Cardiac fibroblast (primary cell): Measurements from ENCODE around the gene MT1F.
"Not testable (repeated sequence)": the region's sequence is repeated elsewhere in the genome, so short reads cannot be mapped to it uniquely, and the experiment has no call there.

Experiments used
- DNase-seq, 2 donors: peaks; one replicate each; pipeline versions ENCODE4 v3.0.0 to v3.0.0-alpha.2; 2010; ENCODE audit warnings: low read depth in 2 of 2
- H3K4me3 ChIP-seq, 2 donors: replicated peaks in 1 of 2; 1 replicate in 1 of 2; 2 replicates in 1 of 2; pipeline ENCODE4 v1.5.1; 2011; ENCODE audit warnings: low read depth in 2 of 2, low read length in 2 of 2, mild to moderate bottlenecking in 2 of 2, moderate library complexity in 1 of 2
- TF ChIP-seq, protein P1 (sequence below): IDR thresholded peaks from one replicate; pipeline ENCODE4 v1.5.1; 2011; ENCODE audit warnings: low read depth, mild to moderate bottlenecking, low read length, inconsistent platforms

MT1F gene

DNA sequence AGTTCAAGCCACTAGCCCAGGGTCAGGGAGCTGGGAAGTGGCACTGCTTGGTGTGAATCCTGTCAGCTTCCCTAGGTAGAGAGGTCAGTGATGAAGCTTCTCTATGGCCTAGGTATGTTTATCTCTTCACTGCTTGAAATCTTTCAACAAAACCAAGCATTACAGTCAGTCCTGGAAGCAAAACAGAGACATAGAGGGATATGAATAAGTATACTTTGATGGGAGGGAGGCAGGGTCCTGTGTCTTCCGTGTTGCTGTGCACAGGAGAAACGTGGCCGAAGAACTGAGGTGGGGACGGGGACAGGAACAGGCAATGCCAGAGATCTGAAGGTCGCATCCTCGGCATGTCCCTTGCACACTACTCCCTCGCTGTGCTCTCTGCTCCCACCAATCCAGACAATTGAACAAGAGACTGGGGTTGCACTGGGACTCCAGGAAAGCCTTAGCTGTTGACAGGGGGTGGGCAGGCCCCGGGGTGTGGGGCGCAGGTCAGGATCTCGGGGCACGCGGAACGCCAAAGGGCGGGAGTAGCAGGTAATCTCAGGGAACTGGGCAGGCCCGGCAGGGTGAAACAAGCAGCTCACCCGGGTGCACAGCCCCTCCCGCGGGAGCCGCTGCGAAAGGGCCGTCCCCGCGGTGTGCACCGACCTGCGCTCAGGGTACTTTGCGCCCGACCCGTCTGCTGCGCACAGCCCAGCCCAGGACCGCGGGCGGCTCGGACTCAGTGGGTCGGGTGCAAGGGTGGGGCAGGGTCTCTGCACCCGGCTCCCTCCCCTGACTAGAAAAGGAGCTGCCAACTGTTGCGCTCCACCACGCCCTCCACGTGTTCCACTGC, 11.5 kb downstream of the MT1F start, which contains the start of gene MT1H:
TSS of gene MT1H (plus strand) at position 810 of the 835 bp plus-strand sequence. CDS start 71 bp downstream, outside the sequence.
- H3K4me3 ChIP-seq, result no peak within 1 kb of the TSS
- no peak for DNase-seq
- TF ChIP-seq, protein P1, sequence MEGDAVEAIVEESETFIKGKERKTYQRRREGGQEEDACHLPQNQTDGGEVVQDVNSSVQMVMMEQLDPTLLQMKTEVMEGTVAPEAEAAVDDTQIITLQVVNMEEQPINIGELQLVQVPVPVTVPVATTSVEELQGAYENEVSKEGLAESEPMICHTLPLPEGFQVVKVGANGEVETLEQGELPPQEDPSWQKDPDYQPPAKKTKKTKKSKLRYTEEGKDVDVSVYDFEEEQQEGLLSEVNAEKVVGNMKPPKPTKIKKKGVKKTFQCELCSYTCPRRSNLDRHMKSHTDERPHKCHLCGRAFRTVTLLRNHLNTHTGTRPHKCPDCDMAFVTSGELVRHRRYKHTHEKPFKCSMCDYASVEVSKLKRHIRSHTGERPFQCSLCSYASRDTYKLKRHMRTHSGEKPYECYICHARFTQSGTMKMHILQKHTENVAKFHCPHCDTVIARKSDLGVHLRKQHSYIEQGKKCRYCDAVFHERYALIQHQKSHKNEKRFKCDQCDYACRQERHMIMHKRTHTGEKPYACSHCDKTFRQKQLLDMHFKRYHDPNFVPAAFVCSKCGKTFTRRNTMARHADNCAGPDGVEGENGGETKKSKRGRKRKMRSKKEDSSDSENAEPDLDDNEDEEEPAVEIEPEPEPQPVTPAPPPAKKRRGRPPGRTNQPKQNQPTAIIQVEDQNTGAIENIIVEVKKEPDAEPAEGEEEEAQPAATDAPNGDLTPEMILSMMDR, result no peak

DNA sequence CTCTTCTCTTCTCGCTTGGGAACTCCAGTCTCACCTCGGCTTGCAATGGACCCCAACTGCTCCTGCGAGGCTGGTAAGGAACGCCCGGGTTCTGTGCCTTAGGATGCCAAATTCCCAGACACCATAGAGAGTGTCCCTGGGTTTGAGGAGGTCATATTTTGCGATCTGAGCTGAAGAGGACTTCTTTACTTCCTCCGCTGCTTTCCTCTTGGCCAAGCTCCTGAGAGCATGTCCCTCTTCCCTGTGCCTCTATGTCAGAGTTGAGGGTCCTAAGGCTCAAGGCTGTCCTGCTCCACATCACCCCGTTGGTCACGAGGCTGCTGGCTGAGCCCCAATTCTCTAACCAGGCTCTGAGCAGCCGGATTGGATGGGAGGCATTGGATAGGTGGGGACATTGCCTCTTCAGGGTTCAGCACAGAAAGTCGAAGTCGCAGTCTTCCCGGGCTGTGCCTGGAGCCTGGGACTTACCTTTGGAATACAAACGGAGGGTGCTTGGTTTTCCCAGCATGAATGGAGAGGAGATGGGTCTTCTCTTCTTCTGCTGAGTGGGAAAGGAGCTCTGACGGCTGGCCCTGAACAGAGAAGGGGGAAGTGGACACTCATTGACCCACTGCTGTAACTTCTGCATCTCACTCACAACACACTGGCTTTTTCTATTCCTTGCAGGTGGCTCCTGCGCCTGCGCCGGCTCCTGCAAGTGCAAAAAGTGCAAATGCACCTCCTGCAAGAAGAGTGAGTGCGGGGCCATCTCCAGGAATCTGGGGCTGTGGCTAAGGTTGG, 12.3 kb downstream of the MT1F start:
- no peak overlapping the region for H3K4me3 ChIP-seq
- no peak for DNase-seq

DNA sequence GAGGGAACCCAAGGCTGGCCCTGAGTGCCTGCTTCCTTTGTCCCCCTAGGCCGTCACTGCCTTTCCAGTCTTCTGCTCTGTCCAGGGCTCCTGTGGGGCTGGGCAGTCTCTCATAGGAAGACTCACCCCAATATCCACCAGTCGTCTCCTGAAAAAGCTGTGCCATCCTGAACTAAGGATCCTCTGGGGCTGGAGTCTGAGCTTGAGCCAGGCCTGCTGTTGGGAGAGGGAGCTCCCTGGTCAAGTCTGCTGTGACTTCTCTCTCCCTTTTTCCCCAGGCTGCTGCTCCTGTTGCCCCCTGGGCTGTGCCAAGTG, 12.8 kb downstream of the MT1F start:
- no peak for DNase-seq
- H3K4me3 ChIP-seq, result no peak overlapping the region
- TF ChIP-seq, protein P1, result no peak

More for the DNA sequence above, 12.3 kb downstream of the MT1F start:
- TF ChIP-seq, protein P1, result no peak

DNA sequence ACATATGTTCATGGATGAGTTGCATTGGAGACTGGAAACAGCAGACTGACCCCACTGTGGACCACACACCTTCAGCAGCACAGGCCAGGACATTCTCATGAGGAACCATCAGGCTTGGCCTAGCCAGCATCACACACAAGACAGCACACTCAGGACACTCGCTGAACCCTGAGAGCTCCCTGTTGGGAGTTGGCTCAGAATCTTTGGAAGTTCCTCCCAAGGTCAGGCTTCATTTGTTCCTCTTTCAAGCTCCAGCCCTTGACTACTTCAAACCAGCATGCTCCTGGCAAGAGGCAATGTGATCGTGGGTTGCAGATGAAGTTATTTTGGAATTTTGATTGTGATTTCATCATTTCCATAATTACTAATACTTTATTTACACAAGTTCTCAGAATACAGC, 13.9 kb downstream of the MT1F start:
- DNase-seq, result peak in 1 of 2 donors; percentile 18
- H3K4me3 ChIP-seq, result not testable (repeated sequence)

DNA sequence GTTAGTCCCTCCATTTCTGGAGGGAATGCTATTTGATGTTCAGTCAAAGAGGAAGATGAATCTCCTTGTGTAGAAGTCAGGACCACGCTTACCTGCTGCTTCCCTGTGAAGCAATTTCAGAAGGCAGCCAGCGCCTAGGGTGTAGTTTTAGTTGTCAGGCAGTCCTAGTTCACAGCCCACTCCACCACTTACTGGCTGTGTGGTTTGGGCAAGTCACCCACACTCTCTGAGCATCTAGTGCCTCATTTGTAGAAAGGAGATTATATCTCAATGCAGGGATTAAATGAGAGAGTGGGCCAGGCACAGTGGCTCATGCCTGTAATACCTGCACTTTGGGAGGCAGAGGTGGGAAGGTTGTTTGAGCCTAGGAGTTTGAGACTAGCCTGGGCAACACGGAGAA, 14.4 kb downstream of the MT1F start:
- not testable (repeated sequence) for H3K4me3 ChIP-seq, DNase-seq

DNA sequence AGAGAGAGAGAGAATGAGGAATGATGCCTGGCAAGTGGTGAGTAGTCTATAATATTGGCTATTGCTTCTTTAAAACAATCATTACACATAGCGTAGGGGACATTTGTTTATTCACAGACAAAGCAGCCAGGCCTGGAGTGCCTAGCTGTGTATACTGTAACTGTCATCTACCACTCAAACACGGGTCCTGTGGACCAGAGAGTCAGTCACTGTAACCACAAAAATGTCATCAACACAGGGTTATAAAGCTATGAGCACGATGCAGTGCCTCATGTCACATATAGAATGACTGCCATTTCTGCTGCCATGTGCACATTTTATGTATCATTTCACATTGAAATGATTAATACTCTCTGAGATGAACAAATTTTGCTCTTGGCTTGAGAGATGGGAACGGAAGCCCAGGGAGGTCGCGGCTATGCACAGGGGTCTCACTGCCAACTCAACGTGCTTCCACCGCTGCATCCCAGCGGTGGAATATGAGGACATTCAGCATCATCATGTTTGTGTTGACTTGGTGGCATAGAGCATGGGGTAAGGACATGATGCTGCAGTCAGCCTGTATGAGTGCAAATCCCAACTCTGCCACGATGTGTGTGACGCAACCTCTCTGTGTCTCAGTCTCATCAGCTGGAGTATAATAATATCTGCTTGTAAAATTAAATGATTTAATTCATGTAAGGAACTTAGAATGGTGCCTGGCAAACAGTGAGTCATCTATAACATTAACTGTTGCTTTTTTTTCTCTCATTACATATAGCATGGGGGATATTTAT, 15.2 kb downstream of the MT1F start:
- H3K4me3 ChIP-seq, result no peak overlapping the region
- TF ChIP-seq, protein P1, result no peak

DNA sequence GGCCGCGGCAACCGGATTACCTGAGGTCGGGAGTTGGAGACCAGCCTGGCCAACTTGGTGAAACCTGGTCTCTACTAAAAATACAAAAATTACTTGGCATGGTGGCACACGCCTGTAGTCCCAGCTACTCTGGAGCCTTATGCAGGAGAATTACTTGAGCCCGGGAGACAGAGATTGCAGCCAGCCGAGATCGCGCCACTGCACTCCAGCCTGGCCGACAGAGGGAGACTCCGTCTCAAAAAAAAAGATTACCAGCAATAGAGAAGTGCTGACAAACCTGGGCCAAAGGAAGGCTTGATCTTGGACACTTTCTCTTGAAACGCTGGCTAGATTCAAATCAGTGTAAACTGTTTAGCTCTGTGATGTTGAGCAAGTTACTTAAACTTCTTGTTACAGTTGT, 16.2 kb downstream of the MT1F start:
- TF ChIP-seq, protein P1, result peak; percentile 52
- peak; percentile 42 to 56 for DNase-seq

More for the DNA sequence above, 15.2 kb downstream of the MT1F start:
- DNase-seq, result no peak

DNA sequence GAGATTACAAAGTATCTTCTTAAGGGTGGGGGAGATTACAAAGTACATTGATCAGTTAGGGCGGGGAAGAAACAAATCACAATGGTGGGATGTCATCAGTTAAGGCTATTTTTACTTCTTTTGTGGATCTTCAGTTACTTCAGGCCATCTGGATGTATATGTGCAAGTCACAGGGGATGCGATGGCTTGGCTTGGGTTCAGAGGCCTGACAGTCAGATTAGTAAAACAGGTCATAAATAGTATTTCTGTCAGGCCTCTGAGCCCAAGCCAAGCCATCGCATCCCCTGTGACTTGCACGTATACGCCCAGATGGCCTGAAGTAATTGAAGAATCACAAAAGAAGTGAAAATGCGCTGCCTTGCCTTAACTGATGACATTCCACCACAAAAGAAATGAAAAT, 16.8 kb downstream of the MT1F start:
- DNase-seq, H3K4me3 ChIP-seq: not testable (repeated sequence)

More for the DNA sequence above, 16.2 kb downstream of the MT1F start:
- no peak overlapping the region for H3K4me3 ChIP-seq
